Mucosa of descending colon (tissue), 3 donors: ENCODE data around the gene RAB30. TPM values are rescaled to one million over a fixed set of nuclear protein-coding genes. Genes with fewer than 3 reads are reported as not detected.

Experiments
- ATAC-seq: fragments of 200-7000 bp; cut with Tn5 transposase; one replicate; pipeline ENCODE4 v1.9.1; 2020; ENCODE audit warnings: mild to moderate bottlenecking, moderate library complexity
- DNase-seq, 3 donors: peaks; one replicate each; pipeline ENCODE4 v3.0.0-alpha.2; 2020
- H3K36me3 ChIP-seq: fragments of 200-600 bp; one replicate; pipeline ENCODE4 v1.8.0; 2021; ENCODE audit warnings: low read depth, mild to moderate bottlenecking
- H3K4me1 ChIP-seq: fragments of 200-600 bp; one replicate; pipeline ENCODE4 v1.8.0; 2021; ENCODE audit warnings: low read depth, mild to moderate bottlenecking
- H3K4me3 ChIP-seq: fragments of 200-600 bp; one replicate; pipeline ENCODE4 v1.8.0; 2021; ENCODE audit warnings: mild to moderate bottlenecking
- H3K9me3 ChIP-seq: fragments of 200-600 bp; one replicate; pipeline ENCODE4 v1.8.0; 2021; ENCODE audit warnings: mild to moderate bottlenecking
- intact Hi-C, 2 donors: fragments of 100-400 bp; cut with DNase I in 1 of 2; cut with micrococcal nuclease in 1 of 2; formaldehyde crosslinking; loops; one replicate each; pipeline versions ENCODE4 v1.11.0 to v1.11.1; 2022; cut with DNase I, micrococcal nuclease
- total RNA-seq, 3 donors: library from RNA; stranded (reverse); fragmentation: NEBNext Ultra II Directional in 2 of 3; extraction: Animal tissue kit (Norgen Biotek cat#: 25700) in 2 of 3; gene quantifications; one replicate each; pipeline versions ENCODE4 v1.2.1 to v1.2.4, GENCODE V29; 2021 to 2023
- TF ChIP-seq, protein P1 (sequence below): fragments of 200-600 bp; IDR thresholded peaks from one replicate; pipeline ENCODE4 v1.8.0; 2022; ENCODE audit warnings: antibody characterized with exemption, mild to moderate bottlenecking
- donor health status: DM: no; HTN: no; CAD: no; lungs with moderate emphysema.
- donor health status: DM: no; HTN: no; CAD: no.
- donor health status: DM: no; HTN: yes; CAD: no.

The RAB30 gene
- total RNA-seq, 3 donors from 2014 or later = 16.2 to 30.7 (median 19.1) TPM

DNA sequence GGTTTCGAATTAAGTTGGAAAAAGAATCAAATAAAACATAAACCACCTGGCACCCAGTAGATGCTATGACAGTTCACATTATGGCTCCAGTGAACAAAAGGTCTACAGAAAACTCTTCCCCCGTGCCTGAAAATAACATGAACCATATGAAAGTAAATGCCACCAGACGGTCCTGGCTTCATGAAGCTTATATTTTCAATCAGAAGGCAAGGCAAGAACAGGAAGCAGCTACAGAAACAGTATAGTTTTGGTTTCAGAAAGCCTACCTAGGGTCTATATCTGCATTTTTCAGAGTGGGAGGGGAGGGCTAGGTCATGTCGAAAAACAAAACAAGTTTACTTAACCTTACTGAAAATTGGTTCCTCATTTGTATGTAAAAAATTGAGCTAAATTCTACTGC lies 9.8 kb downstream of the RAB30 start:
- H3K9me3 ChIP-seq = no peaks in the 10 kb centered on the region
- TF ChIP-seq, protein P1, sequence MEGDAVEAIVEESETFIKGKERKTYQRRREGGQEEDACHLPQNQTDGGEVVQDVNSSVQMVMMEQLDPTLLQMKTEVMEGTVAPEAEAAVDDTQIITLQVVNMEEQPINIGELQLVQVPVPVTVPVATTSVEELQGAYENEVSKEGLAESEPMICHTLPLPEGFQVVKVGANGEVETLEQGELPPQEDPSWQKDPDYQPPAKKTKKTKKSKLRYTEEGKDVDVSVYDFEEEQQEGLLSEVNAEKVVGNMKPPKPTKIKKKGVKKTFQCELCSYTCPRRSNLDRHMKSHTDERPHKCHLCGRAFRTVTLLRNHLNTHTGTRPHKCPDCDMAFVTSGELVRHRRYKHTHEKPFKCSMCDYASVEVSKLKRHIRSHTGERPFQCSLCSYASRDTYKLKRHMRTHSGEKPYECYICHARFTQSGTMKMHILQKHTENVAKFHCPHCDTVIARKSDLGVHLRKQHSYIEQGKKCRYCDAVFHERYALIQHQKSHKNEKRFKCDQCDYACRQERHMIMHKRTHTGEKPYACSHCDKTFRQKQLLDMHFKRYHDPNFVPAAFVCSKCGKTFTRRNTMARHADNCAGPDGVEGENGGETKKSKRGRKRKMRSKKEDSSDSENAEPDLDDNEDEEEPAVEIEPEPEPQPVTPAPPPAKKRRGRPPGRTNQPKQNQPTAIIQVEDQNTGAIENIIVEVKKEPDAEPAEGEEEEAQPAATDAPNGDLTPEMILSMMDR = no peak
- DNase-seq (no peak), ATAC-seq (peak; percentile 60)
- no peaks in the 10 kb centered on the region for H3K36me3 ChIP-seq
- H3K4me3 ChIP-seq = no peak overlapping the region
- intact Hi-C loops = no loop called here
- H3K4me1 ChIP-seq = no peaks in the 10 kb centered on the region

DNA sequence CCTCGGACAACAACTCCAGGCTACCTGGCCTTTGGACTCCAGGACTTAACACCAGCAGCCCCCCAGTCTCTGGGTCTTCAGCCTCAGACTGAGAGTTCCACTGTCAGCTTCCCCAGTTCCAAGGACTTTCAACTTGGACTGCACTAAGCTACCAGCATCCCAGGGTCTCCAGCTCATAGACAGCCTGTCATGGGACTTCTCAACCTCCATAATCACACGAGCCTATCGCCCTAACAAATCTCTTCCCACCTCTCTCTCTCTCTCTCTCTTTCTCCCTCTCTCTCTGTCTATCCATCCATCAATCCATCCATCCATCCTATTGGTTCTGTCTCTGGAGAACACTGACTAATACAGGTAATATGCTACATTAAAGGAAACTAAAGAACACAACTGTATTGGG lies 10.7 kb downstream of the RAB30 start:
- TF ChIP-seq, protein P1 = no peak
- no peak for DNase-seq
- no peaks in the 10 kb centered on the region for H3K9me3 ChIP-seq
- no peak overlapping the region for H3K4me3 ChIP-seq
- ATAC-seq = no peak
- intact Hi-C loops = no loop called here
- no peaks in the 10 kb centered on the region for H3K4me1 ChIP-seq
- no peaks in the 10 kb centered on the region for H3K36me3 ChIP-seq

DNA sequence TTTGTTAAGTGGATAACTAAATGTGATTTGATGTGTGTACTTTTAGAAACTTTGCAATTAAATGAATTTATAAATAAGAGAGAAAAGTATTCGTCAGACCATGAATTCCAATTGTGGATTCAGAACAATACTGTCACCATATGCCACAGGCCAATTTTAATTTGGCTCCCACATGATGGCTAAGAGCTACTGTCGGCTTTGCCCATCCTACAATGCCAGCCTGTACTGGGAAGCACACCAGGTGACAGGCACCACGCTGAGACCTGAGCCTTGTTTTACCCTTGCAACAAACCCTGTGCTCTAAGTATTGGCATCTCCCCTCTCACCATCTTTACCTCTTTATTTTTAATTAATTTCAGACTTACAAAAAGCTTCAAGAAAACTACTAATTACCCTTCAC lies 14.0 kb downstream of the RAB30 start:
- Histone ChIP-seq H3K36me3 (no peaks in the 10 kb centered on the region), H3K4me3 (no peak overlapping the region), H3K9me3 (no peaks in the 10 kb centered on the region), H3K4me1 (peaks cover 5% of the 10 kb centered on the region)
- TF ChIP-seq, protein P1 = no peak
- intact Hi-C loops = no loop called here
- DNase-seq (no peak), ATAC-seq (no peak)

DNA sequence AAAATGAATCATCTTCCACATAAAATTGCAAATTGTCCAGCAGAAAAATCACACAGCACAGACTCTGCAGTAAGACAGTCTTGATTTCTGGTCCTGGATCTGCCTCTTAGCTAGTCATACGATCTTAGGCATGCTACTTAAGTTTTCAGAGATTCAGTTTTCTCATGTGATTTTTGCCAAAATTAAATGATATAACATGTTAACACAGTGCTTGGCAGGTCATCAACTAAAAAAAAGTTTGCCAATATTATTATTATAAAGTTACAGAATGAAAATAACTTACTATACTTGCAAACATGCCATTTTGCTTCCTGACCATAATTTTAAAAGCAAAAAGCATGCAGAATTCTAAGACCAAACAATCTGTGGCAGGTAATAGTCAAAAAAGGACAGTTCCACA lies 15.1 kb downstream of the RAB30 start:
- H3K4me1 ChIP-seq = peaks cover 5% of the 10 kb centered on the region
- no peaks in the 10 kb centered on the region for H3K36me3 ChIP-seq
- intact Hi-C loops = no loop called here
- ATAC-seq = no peak
- no peak overlapping the region for H3K4me3 ChIP-seq
- no peak for DNase-seq
- TF ChIP-seq, protein P1 = no peak
- no peaks in the 10 kb centered on the region for H3K9me3 ChIP-seq

DNA sequence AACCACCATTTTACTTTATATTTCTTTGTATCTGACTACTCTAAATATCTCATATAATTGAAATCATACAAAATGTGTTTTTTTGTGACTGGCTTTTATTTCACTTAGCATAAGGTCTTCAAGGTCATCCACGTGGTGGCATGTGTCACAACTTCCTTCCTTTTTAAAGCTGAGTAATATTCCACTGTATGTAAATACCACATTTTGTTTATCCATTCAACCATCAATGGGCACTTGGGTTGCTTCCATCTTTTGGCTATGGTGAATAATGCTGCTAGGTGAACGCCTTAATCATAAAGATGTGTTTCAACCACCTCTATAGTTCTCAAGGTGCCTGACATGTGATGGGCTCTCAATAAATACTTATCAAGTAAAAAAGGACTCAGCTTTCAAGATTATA lies 15.5 kb downstream of the RAB30 start:
- no peaks in the 10 kb centered on the region for H3K9me3 ChIP-seq
- H3K36me3 ChIP-seq = no peaks in the 10 kb centered on the region
- intact Hi-C loops = no loop called here
- ATAC-seq (no peak), DNase-seq (no peak)
- no peak overlapping the region for H3K4me3 ChIP-seq
- TF ChIP-seq, protein P1 = no peak
- H3K4me1 ChIP-seq = peaks cover 5% of the 10 kb centered on the region

DNA sequence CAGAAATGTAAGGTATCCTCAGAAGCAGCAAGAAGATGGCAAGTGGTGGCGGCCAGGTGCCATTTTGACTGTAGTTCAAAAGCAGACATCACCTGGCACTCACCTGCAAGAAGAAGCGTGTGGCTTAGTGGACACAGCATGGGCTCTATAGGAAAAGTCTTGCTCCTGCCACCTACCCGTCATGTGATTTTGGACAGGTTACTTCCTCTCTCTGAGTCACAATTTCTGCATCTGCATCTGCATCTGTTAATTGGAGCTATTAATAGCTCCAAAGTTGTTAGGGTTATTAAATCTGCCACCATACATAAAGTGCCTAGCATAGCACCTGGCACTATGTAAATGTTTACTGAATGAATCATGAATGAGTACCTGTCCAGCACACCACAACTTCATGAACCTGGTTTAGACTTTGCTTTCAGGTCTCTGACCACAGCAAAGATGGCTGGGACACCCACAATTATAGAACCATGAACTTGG lies 16.8 kb downstream of the RAB30 start:
- DNase-seq (no peak), ATAC-seq (peak; percentile 95)
- no peaks in the 10 kb centered on the region for H3K9me3 ChIP-seq
- H3K4me1 ChIP-seq = peaks cover 5% of the 10 kb centered on the region
- TF ChIP-seq, protein P1 = no peak
- intact Hi-C loops = no loop called here
- H3K4me3 ChIP-seq = no peak overlapping the region
- no peaks in the 10 kb centered on the region for H3K36me3 ChIP-seq
